ENCODE results near the gene IFIT3. TPM values are rescaled to one million over a fixed set of nuclear protein-coding genes. Genes with fewer than 3 reads are reported as not detected.

The IFIT3 gene
- total RNA-seq, 1 donor from 2014 or later: not detected

DNA sequence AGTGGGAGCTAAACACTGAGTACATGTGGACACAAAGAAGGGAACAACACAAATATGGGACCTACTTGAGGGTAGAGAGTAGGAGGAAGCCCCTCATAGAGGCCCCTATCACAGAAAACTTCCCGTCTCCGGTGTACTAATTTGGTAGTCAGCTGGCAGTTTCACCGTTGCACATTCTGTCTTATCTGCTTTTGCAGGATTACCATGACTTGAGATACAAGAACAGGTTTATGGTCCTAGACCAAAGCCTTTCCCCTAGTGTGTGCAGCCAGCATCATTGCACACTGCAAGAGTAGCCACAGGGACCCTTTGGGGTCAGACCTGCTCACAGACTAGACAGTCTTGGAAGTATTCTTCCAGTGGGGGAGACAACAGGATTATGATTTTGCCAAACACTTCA, 44.2 kb downstream of the IFIT3 start:
- H3K27me3 ChIP-seq: no peaks in the 10 kb centered on the region
- peaks cover 15% of the 10 kb centered on the region for H3K4me1 ChIP-seq
- no peak overlapping the region for H3K4me3 ChIP-seq
- no peaks in the 10 kb centered on the region for H3K79me2 ChIP-seq (ENCODE audit: low read depth)
- H3K9me3 Mint-ChIP-seq: no peaks in the 10 kb centered on the region
- no peak overlapping the region for H3K27ac Mint-ChIP-seq
- no peak for DNase-seq (ENCODE audit: low spot score)
- H3K36me3 ChIP-seq: no peaks in the 10 kb centered on the region
- H3K36me3 Mint-ChIP-seq: no peaks in the 10 kb centered on the region
- no peaks in the 10 kb centered on the region for H3F3A ChIP-seq (ENCODE audit: low read depth)
- no peaks in the 10 kb centered on the region for H4K20me1 ChIP-seq (ENCODE audit: low read depth)
- no peak overlapping the region for H3K27ac ChIP-seq
- H3K4me3 Mint-ChIP-seq: no peak overlapping the region
- TF ChIP-seq, protein P1, sequence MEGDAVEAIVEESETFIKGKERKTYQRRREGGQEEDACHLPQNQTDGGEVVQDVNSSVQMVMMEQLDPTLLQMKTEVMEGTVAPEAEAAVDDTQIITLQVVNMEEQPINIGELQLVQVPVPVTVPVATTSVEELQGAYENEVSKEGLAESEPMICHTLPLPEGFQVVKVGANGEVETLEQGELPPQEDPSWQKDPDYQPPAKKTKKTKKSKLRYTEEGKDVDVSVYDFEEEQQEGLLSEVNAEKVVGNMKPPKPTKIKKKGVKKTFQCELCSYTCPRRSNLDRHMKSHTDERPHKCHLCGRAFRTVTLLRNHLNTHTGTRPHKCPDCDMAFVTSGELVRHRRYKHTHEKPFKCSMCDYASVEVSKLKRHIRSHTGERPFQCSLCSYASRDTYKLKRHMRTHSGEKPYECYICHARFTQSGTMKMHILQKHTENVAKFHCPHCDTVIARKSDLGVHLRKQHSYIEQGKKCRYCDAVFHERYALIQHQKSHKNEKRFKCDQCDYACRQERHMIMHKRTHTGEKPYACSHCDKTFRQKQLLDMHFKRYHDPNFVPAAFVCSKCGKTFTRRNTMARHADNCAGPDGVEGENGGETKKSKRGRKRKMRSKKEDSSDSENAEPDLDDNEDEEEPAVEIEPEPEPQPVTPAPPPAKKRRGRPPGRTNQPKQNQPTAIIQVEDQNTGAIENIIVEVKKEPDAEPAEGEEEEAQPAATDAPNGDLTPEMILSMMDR (IDR thresholded peaks at IDR 0.05): no peak
- TF ChIP-seq EZH2phosphoT487 (IDR thresholded peaks at IDR 0.05) (no peak), EZH2 (IDR thresholded peaks at IDR 0.05) (no peak)
- H3K4me1 Mint-ChIP-seq: peaks cover 25% of the 10 kb centered on the region
- H3K9me3 ChIP-seq (ENCODE audit: low read depth): no peaks in the 10 kb centered on the region
- no peak overlapping the region for H3K9ac ChIP-seq
- H3K27me3 Mint-ChIP-seq (ENCODE audit: insufficient read depth, low read depth): no peaks in the 10 kb centered on the region
- no peak overlapping the region for H2AFZ ChIP-seq (replicated peaks)
- H3K4me2 ChIP-seq: no peak overlapping the region

DNA sequence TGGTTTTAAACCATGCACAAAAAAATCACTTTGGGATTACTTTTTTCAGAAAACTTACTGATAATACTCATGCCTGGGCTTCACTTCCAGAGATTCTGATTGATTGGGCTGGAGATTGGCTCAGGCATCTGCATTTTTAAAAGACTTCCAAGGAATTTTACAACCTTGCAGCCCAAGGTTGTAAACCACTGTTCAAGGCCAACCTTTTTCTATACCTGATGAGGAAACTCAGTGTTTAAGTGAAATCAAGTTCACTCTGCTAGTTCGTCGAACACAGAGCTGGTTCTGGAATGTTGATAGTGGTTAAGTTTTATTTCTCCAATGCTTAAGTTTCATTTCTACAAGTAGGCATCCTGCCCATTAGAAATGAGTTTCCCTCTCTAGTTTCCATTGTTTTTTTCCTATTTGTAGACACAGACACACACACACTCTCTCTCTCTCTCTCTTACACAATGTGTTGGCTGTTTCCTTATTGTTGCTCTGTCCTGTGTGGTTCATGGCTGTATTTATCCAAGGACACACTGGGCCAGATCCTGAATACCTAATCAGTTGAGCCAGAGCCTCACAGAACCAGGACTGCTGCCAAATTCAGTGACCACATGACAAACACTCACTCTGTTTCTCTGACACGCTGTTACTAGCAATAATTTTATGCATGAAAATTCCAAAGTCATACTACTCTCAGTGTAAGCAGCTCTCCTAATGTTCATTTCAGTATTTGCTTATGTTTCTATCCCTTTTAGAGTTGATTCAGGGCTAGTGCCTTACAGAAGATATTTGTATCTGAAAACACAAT, 46.3 kb downstream of the IFIT3 start:
- no peak overlapping the region for H3K4me2 ChIP-seq
- no peaks in the 10 kb centered on the region for H3K36me3 ChIP-seq
- no peak overlapping the region for H3K9ac ChIP-seq
- Mint-ChIP-seq H3K27ac (no peak overlapping the region), H3K36me3 (no peaks in the 10 kb centered on the region), H3K4me1 (peaks cover 21% of the 10 kb centered on the region), H3K27me3 (ENCODE audit: insufficient read depth, low read depth) (peaks cover 3% of the 10 kb centered on the region), H3K9me3 (no peaks in the 10 kb centered on the region), H3K4me3 (no peak overlapping the region)
- H3K9me3 ChIP-seq (ENCODE audit: low read depth): no peaks in the 10 kb centered on the region
- TF ChIP-seq, protein P1 (IDR thresholded peaks at IDR 0.05): no peak
- TF ChIP-seq EZH2 (IDR thresholded peaks at IDR 0.05): no peak
- TF ChIP-seq EZH2phosphoT487 (IDR thresholded peaks at IDR 0.05): no peak
- no peak overlapping the region for H3K27ac ChIP-seq
- no peaks in the 10 kb centered on the region for H4K20me1 ChIP-seq (ENCODE audit: low read depth)
- H3K4me1 ChIP-seq: peaks cover 3% of the 10 kb centered on the region
- no peaks in the 10 kb centered on the region for H3F3A ChIP-seq (ENCODE audit: low read depth)
- H3K4me3 ChIP-seq: no peak overlapping the region
- no peak overlapping the region for H2AFZ ChIP-seq (replicated peaks)
- H3K27me3 ChIP-seq: no peaks in the 10 kb centered on the region
- no peaks in the 10 kb centered on the region for H3K79me2 ChIP-seq (ENCODE audit: low read depth)
- no peak for DNase-seq (ENCODE audit: low spot score)

DNA sequence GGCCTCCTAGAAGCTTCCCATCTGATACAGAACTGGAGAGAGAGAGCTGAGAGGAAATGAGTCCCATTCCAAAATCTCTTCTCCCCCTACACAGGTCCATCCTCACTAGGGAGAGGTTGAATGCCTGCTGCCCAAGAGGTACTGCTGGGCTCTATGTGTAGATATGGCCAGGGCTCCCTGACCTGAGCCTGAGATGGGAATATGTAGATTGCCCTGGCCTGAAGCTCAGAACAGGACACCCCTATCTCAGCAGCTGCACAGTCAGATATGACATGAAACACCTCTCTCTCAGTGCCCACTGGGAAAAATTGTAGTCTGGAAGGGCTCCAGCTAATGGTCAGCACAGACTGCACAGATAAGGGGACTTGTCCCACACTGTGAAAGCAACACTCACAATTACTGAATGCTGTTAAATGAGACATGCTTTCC, 46.9 kb downstream of the IFIT3 start:
- Histone ChIP-seq H3K4me2 (no peak overlapping the region), H3K9ac (no peak overlapping the region), H4K20me1 (ENCODE audit: low read depth) (no peaks in the 10 kb centered on the region), H3K36me3 (no peaks in the 10 kb centered on the region), H2AFZ (replicated peaks) (no peak overlapping the region), H3F3A (ENCODE audit: low read depth) (no peaks in the 10 kb centered on the region), H3K27me3 (no peaks in the 10 kb centered on the region), H3K9me3 (ENCODE audit: low read depth) (no peaks in the 10 kb centered on the region), H3K27ac (no peak overlapping the region), H3K79me2 (ENCODE audit: low read depth) (no peaks in the 10 kb centered on the region), H3K4me3 (no peak overlapping the region), H3K4me1 (no peaks in the 10 kb centered on the region)
- Mint-ChIP-seq H3K27ac (no peak overlapping the region), H3K9me3 (no peaks in the 10 kb centered on the region), H3K4me3 (no peak overlapping the region), H3K4me1 (peaks cover 15% of the 10 kb centered on the region), H3K36me3 (no peaks in the 10 kb centered on the region), H3K27me3 (ENCODE audit: insufficient read depth, low read depth) (peaks cover 3% of the 10 kb centered on the region)
- no peak for DNase-seq (ENCODE audit: low spot score)
- TF ChIP-seq EZH2 (IDR thresholded peaks at IDR 0.05): no peak
- TF ChIP-seq EZH2phosphoT487 (IDR thresholded peaks at IDR 0.05): no peak
- TF ChIP-seq, protein P1 (IDR thresholded peaks at IDR 0.05): no peak

Data from neural progenitor cell (in vitro differentiated cells).